ENCODE measurements around the gene CD247. TPM values are rescaled to one million over a fixed set of nuclear protein-coding genes. Genes with fewer than 3 reads are reported as not detected.

CD247 gene
- total and polyA plus RNA-seq, 2 of the 13 experiments (the other 11 are each of a cell fraction or from before 2014, with no cell fraction given), result 0.20 TPM; not detected in 1

GRCh38 chr1:167490765-167491164 lies 27.6 kb downstream of the CD247 start:
- intact Hi-C loops (cut with micrococcal nuclease; ENCODE audit: unreplicated experiment), result no loop called here
- TF ChIP-seq ZNF784 (CRISPR knock-in tag; IDR thresholded peaks at IDR 0.05; ENCODE audit: borderline replicate concordance) (no peak), ZNF530 (CRISPR knock-in tag; IDR thresholded peaks at IDR 0.05; ENCODE audit: low read depth) (no peak), KDM2A (CRISPR knock-in tag; IDR thresholded peaks at IDR 0.05; ENCODE audit: borderline replicate concordance, low read depth) (no peak), ZFP37 (CRISPR knock-in tag; IDR thresholded peaks at IDR 0.05; ENCODE audit: borderline replicate concordance) (no peak), RXRB (CRISPR knock-in tag; IDR thresholded peaks at IDR 0.05; ENCODE audit: borderline replicate concordance) (no peak), NR0B2 (CRISPR knock-in tag; IDR thresholded peaks at IDR 0.05) (no peak), ZFAT (CRISPR knock-in tag; conservative IDR thresholded peaks at IDR 0.05) (no peak), CREB1 (IDR thresholded peaks at IDR 0.05) (no peak), CREB1 (CRISPR knock-in tag; IDR thresholded peaks at IDR 0.05) (no peak), PTBP1 (IDR thresholded peaks at IDR 0.05; ENCODE audit: low read depth, low read length, poor library complexity, severe bottlenecking) (no peak), TCF7L2 (IDR thresholded peaks at IDR 0.05; ENCODE audit: low read depth, low read length) (no peak), ZC3H4 (CRISPR knock-in tag; IDR thresholded peaks at IDR 0.05; ENCODE audit: borderline replicate concordance) (no peak)
- no TSS peak for BruUV-seq (replicated peaks)
- no peak overlapping the region for H3K27ac ChIP-seq (ENCODE audit: extremely low read length, insufficient read depth, low read length)
- H3K79me2 ChIP-seq (ENCODE audit: insufficient read depth, low read length), result no peaks in the 10 kb centered on the region
- POLR2A ChIA-PET, result no interaction called here
- H4K20me1 ChIP-seq (ENCODE audit: insufficient read depth, low read length), result no peaks in the 10 kb centered on the region
- DNase-seq (ENCODE audit: low spot score) (no peak), ATAC-seq (no peak), FAIRE-seq (no peak)
- H3K27me3 ChIP-seq (ENCODE audit: control insufficient read depth in 1 of 2, insufficient read depth in 2 of 2, low read length in 2 of 2), result peaks cover 2 to 16% of the 10 kb centered on the region in 2 experiments; a peak in 4 of 5 replicates
- no peak overlapping the region for H3K4me2 ChIP-seq (ENCODE audit: low read depth, low read length)
- H3K9me3 ChIP-seq (ENCODE audit: low read length), result no peaks in the 10 kb centered on the region
- H3K4me3 ChIP-seq (replicated peaks in 1 of 3; ENCODE audit: insufficient read depth in 1 of 3, low read depth in 2 of 3, low read length in 3 of 3), result no peak overlapping the region
- no peak overlapping the region for H2AFZ ChIP-seq (ENCODE audit: low read length)
- in situ Hi-C loops (cut with HindIII; ENCODE audit: extremely low pct_ligation_motif_present, low pct_unique_long_range_greater_than_20kb), result no loop called here
- no peaks in the 10 kb centered on the region; the same call in 1 of the 2 replicates for H3K4me1 ChIP-seq (ENCODE audit: insufficient read depth, low read length)
- no peak overlapping the region for H3K9ac ChIP-seq (ENCODE audit: insufficient read depth, low read depth, low read length)
- no peaks in the 10 kb centered on the region for H3K36me3 ChIP-seq (replicated peaks in 1 of 2; ENCODE audit: control insufficient read depth in 1 of 2, insufficient read depth in 2 of 2, low read length in 2 of 2)
- CTCF ChIA-PET (ENCODE audit: low intra/inter-chr PET ratio, low total read pairs), result no interaction called here
- 19% methylated on average over 5 of the region's 5 CpGs for WGBS (ENCODE audit: low lambda C conversion rate)
